Dendritic cell treated with granulocyte-macrophage colony-stimulating factor and Interleukin-4, amounts not matched to agents 40 ng/mL and 50 ng/mL, for 4 days (primary cell): ENCODE results near the gene ACSBG1.
A peak's percentile ranks its signal among the peaks of the same experiment; 100 is the strongest.
"Not testable (repeated sequence)": the region's sequence is repeated elsewhere in the genome, so short reads cannot be mapped to it uniquely, and the experiment has no call there.

Source experiments
- H3K27ac Mint-ChIP-seq: one replicate; pipeline ENCODE4 v1.8.0; 2022; ENCODE audit warnings: mild to moderate bottlenecking, mixed read lengths
- H3K27me3 Mint-ChIP-seq: one replicate; pipeline ENCODE4 v1.8.0; 2022; ENCODE audit warnings: mild to moderate bottlenecking, mixed read lengths
- H3K36me3 Mint-ChIP-seq: one replicate; pipeline ENCODE4 v1.8.0; 2022; ENCODE audit warnings: low read depth, mixed read lengths
- H3K4me1 Mint-ChIP-seq: one replicate; pipeline ENCODE4 v1.8.0; 2022; ENCODE audit warnings: low read depth, mixed read lengths
- H3K4me3 Mint-ChIP-seq: one replicate; pipeline ENCODE4 v1.8.0; 2022; ENCODE audit warnings: mild to moderate bottlenecking, moderate library complexity, mixed read lengths
- H3K9me3 Mint-ChIP-seq: one replicate; pipeline ENCODE4 v1.8.0; 2022; ENCODE audit warnings: mixed read lengths
- intact Hi-C: fragments of 100-400 bp; cut with micrococcal nuclease; formaldehyde crosslinking; loops from one replicate; pipeline ENCODE4 v1.15.0; 2022

ACSBG1 gene

GRCh38 chr15:78263907-78264303 lies 29.5 kb upstream of the ACSBG1 start:
- Mint-ChIP-seq H3K27me3 (no peaks in the 10 kb centered on the region), H3K4me1 (peaks cover 15% of the 10 kb centered on the region), H3K36me3 (peaks cover 15% of the 10 kb centered on the region), H3K4me3 (peak overlapping the region; percentile 24), H3K9me3 (no peaks in the 10 kb centered on the region), H3K27ac (no peak overlapping the region)
- intact Hi-C loops: no loop called here

DNA sequence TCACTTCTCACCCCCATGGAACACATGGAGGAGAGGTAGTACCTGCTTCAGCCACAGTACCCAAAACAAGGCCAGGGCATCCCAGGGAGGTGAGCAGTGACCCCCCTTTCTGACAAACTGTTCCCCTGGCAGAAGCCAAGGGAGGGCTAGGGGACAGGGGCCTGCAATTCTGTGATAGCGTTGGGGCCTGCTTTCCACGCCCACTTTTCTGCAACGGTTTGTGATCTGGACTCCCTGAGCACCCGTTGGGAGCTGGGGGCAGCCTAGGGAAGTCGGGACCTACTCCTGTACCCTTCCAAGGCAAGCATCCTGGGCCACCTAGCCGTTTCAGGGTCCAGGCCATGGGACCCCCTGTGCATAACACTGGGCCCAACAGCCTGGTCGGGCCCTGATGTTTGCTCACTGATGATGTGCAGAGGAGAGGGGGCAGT lies 29.0 kb upstream of the ACSBG1 start:
- H3K27ac Mint-ChIP-seq: no peak overlapping the region
- H3K4me1 Mint-ChIP-seq: peaks cover 11% of the 10 kb centered on the region

GRCh38 chr15:78261062-78261461 lies 26.7 kb upstream of the ACSBG1 start:
- no peaks in the 10 kb centered on the region for H3K4me1 Mint-ChIP-seq
- H3K9me3 Mint-ChIP-seq: no peaks in the 10 kb centered on the region
- H3K27me3 Mint-ChIP-seq: no peaks in the 10 kb centered on the region
- intact Hi-C loops: no loop called here
- no peaks in the 10 kb centered on the region for H3K36me3 Mint-ChIP-seq
- H3K4me3 Mint-ChIP-seq: no peak overlapping the region
- H3K27ac Mint-ChIP-seq: no peak overlapping the region

More for the DNA sequence above, 29.0 kb upstream of the ACSBG1 start:
- H3K36me3 Mint-ChIP-seq: peaks cover 11% of the 10 kb centered on the region
- H3K27me3 Mint-ChIP-seq: no peaks in the 10 kb centered on the region
- H3K9me3 Mint-ChIP-seq: no peaks in the 10 kb centered on the region
- intact Hi-C loops: no loop called here
- peak overlapping the region; percentile 24 for H3K4me3 Mint-ChIP-seq

- Mint-ChIP-seq H3K27ac (no peak overlapping the region), H3K4me3 (no peak overlapping the region), H3K36me3 (no peaks in the 10 kb centered on the region), H3K9me3 (no peaks in the 10 kb centered on the region), H3K27me3 (no peaks in the 10 kb centered on the region), H3K4me1 (no peaks in the 10 kb centered on the region)
- intact Hi-C loops: no loop called here
Observed at GRCh38 chr15:78260489-78260888, 26.1 kb upstream of the ACSBG1 start.

- H3K27ac Mint-ChIP-seq: no peak overlapping the region
- no peaks in the 10 kb centered on the region for H3K27me3 Mint-ChIP-seq
- no peaks in the 10 kb centered on the region for H3K9me3 Mint-ChIP-seq
- no peak overlapping the region for H3K4me3 Mint-ChIP-seq
- intact Hi-C loops: no loop called here
- H3K4me1 Mint-ChIP-seq: no peaks in the 10 kb centered on the region
- no peaks in the 10 kb centered on the region for H3K36me3 Mint-ChIP-seq
Observed at GRCh38 chr15:78259232-78259631, 24.9 kb upstream of the ACSBG1 start.

GRCh38 chr15:78257681-78258080 lies 23.3 kb upstream of the ACSBG1 start:
- no peak overlapping the region for H3K27ac Mint-ChIP-seq

DNA sequence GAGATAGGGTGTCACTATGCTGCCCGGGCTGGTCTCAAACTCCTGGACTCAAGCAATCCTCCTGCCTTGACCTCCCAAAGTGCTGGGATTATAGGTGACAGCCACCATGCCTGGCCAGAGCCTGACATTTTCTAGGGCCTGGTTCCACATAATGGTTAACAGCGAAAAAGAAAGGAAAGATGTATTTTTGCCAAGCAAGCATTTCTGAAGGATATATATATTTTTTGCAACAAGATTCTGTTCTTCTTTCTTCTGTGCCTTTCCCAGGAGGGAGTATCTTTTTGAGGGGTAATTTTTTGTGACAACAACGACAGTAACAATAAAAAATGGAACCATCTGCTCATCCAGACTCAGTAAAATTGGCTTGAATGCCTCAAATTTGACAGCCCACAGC lies 21.7 kb upstream of the ACSBG1 start:
- Mint-ChIP-seq H3K4me3 (no peak overlapping the region), H3K4me1 (no peaks in the 10 kb centered on the region), H3K27ac (no peak overlapping the region), H3K36me3 (no peaks in the 10 kb centered on the region), H3K9me3 (no peaks in the 10 kb centered on the region), H3K27me3 (no peaks in the 10 kb centered on the region)
- intact Hi-C loops: no loop called here

More at GRCh38 chr15:78257681-78258080, 23.3 kb upstream of the ACSBG1 start:
- intact Hi-C loops: no loop called here
- no peaks in the 10 kb centered on the region for H3K9me3 Mint-ChIP-seq
- H3K4me3 Mint-ChIP-seq: no peak overlapping the region
- no peaks in the 10 kb centered on the region for H3K27me3 Mint-ChIP-seq
- H3K36me3 Mint-ChIP-seq: no peaks in the 10 kb centered on the region
- H3K4me1 Mint-ChIP-seq: no peaks in the 10 kb centered on the region

DNA sequence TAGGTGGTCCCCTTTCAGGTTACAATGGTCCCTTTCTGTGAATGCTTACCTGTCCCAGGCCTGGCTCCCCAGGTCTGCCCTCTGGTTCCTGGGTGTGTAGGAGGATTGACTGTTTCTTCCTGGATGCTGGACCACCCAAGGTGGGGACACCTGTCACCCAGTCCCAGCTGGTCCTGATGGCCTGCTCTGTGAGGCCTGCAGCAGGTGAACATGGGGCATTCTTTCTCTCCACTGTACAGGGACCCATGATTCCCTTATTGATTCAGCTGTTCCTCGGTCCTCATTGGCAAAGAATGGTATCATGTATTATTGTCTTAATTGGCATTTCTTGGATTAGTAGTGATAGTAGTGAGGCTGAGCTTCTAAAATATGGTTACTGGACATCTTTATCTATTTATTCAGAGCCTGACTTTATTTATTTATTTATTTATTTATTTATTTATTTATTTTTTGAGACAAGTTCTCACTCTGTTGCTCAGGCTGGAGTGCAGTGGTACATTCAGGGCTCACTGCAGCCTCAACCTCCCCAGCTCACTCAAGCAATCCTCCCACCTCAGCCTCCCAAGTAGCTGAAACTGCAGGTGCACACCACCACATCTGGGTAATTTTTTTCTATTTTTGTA lies 21.2 kb upstream of the ACSBG1 start:
- H3K4me1 Mint-ChIP-seq: no peaks in the 10 kb centered on the region
- H3K9me3 Mint-ChIP-seq: no peaks in the 10 kb centered on the region
- no peaks in the 10 kb centered on the region for H3K27me3 Mint-ChIP-seq
- H3K36me3 Mint-ChIP-seq: no peaks in the 10 kb centered on the region
- H3K27ac Mint-ChIP-seq: no peak overlapping the region
- intact Hi-C loops: no loop called here
- H3K4me3 Mint-ChIP-seq: no peak overlapping the region

GRCh38 chr15:78251136-78251535 lies 16.8 kb upstream of the ACSBG1 start:
- Mint-ChIP-seq H3K4me3 (no peak overlapping the region), H3K36me3 (no peaks in the 10 kb centered on the region), H3K27ac (no peak overlapping the region), H3K27me3 (no peaks in the 10 kb centered on the region), H3K9me3 (no peaks in the 10 kb centered on the region), H3K4me1 (no peaks in the 10 kb centered on the region)
- intact Hi-C loops: no loop called here

DNA sequence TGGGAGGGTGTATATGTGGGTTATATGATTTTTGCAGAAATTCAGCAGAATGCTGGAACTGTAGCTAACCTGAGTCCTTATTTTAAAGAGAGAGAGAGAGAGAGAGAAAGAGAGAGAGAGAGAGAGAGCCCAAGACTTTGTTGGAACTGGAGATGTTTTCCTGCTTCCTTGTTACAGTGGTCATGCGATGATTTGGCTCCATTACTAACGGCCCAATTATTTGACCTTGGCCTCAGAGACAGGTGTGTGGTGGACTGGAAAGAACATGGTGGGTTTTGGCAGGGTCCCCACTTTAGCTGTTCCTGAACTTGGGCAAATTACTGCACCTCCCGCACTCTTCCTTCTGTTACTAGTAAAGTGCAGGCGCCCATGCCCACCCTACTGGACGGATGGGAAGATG lies 14.8 kb upstream of the ACSBG1 start:
- Mint-ChIP-seq H3K27me3 (no peaks in the 10 kb centered on the region), H3K4me3 (no peak overlapping the region), H3K36me3 (no peaks in the 10 kb centered on the region), H3K27ac (no peak overlapping the region), H3K4me1 (peaks cover 5% of the 10 kb centered on the region), H3K9me3 (no peaks in the 10 kb centered on the region)
- intact Hi-C loops: no loop called here

DNA sequence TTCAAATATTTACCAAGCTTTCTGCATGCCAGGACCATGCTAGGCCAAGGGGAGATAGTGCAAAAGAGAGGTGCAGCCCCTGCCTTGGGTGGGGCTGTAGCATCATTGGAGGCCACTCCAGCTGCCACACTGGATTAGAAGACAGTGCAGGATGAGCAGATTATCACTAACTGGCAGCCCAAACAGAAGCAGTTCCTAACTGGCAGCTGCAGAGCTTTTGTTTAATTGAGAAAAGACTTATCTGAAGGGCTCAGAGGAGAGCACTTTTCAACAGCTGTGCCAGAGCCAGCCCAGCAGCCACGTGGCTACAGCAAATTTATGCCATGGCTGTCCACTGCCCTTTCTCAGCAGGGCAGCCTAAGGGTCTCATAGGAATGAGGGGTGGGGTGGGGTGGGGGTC lies 13.5 kb upstream of the ACSBG1 start:
- Mint-ChIP-seq H3K27ac (no peak overlapping the region), H3K4me3 (no peak overlapping the region), H3K36me3 (no peaks in the 10 kb centered on the region), H3K27me3 (no peaks in the 10 kb centered on the region), H3K4me1 (peaks cover 5% of the 10 kb centered on the region), H3K9me3 (no peaks in the 10 kb centered on the region)
- intact Hi-C loops: no loop called here

DNA sequence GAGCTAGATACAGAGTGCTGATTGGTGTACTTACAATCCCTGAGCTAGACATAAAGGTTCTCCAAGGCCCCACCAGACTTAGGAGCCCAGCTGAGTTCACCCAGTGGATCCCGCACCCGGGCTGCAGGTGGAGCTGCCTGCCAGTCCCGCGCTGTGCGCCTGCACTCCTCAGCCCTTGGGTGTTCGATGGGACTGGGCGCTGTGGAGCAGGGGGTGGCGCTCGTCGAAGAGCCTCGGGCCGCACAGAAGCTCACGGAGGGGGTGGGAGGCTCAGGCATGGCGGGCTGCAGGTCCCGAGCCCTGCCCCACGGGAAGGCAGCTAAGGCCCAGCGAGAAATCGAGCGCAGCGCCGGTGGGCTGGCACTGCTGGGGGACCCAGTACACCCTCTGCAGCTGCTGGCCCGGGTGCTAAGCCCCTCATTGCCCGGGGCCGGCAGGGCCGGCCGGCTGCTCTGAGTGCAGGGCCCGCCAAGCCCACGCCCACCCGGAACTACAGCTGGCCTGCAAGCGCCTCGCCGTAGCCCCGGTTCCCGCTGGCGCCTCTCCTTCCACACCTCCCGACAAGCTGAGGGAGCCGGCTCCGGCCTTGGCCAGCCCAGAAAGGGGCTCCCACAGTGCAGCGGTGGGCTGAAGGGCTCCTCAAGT lies 11.7 kb upstream of the ACSBG1 start:
- H3K36me3 Mint-ChIP-seq, H3K4me3 Mint-ChIP-seq, H3K27me3 Mint-ChIP-seq, intact Hi-C loops, H3K27ac Mint-ChIP-seq, H3K9me3 Mint-ChIP-seq, H3K4me1 Mint-ChIP-seq: not testable (repeated sequence)

GRCh38 chr15:78245392-78245791 lies 11.0 kb upstream of the ACSBG1 start:
- H3K27ac Mint-ChIP-seq, H3K4me1 Mint-ChIP-seq, H3K4me3 Mint-ChIP-seq, H3K36me3 Mint-ChIP-seq, H3K27me3 Mint-ChIP-seq, H3K9me3 Mint-ChIP-seq, intact Hi-C loops: not testable (repeated sequence)

DNA sequence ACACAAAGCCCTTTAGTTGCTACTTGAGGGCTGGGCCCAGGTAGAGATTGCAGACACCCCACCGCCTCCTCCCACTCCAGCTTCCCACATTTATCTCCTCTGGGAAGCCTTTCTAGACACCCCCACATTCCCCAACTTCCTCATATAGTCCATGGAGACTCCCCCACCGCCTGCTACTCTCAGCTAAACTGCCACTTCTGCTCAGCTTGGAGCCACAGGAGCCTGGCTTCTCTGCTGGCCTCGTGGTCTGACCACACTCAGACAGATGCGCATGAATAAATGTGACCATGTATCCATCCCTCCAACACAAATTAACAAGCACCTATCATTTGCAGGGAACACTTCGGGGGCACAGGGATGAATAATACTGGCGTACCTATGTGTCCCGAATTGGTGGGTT lies 10.5 kb upstream of the ACSBG1 start:
- Mint-ChIP-seq H3K36me3 (no peaks in the 10 kb centered on the region), H3K27ac (no peak overlapping the region), H3K4me1 (peaks cover 5% of the 10 kb centered on the region), H3K9me3 (no peaks in the 10 kb centered on the region), H3K4me3 (no peak overlapping the region), H3K27me3 (peaks cover 1% of the 10 kb centered on the region)
- intact Hi-C loops: loop anchor here (5.0 kb wide), 1 partner anchor 113 kb away; the partner anchor contains the start of gene CIB2

DNA sequence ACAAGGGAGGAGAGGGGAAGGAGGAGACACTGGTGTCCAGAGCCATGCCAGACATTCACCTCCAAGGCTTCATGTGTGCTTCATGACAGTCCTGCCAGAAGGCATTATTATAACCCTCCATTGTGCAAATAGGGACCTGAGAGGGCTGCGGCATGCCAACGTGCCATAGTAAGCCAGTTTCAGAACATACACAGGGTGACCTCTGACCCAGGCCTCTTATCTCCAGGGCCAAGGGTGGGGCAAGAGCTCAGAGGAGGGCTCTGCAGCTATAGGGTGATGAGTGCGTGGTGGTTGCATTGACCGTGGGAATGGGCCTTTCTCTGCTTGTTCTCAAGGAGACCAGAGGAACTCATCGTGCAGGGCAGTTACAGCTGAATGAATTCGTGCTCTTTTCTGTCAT lies 9.7 kb upstream of the ACSBG1 start:
- Mint-ChIP-seq H3K27ac (no peak overlapping the region), H3K27me3 (peaks cover 1% of the 10 kb centered on the region), H3K36me3 (no peaks in the 10 kb centered on the region), H3K4me3 (no peak overlapping the region), H3K4me1 (peaks cover 5% of the 10 kb centered on the region), H3K9me3 (no peaks in the 10 kb centered on the region)
- intact Hi-C loops: loop anchor here (5.0 kb wide), 1 partner anchor 112 kb away; the partner anchor contains the start of gene CIB2
